GM20000 (cell line): ENCODE data around the gene CACNG5.

ENCODE experiments used
- DNase-seq: peaks from one replicate; pipeline ENCODE4 v3.0.0; 2012; ENCODE audit warnings: low spot score
- CTCF ChIP-seq: IDR thresholded peaks from 2 replicates; pipeline ENCODE4 v1.5.1; 2012; ENCODE audit warnings: mild to moderate bottlenecking, control low read depth; ENCODE audit errors: extremely low read depth, missing control alignments

The CACNG5 gene

GRCh38 chr17:66819466-66819865 lies 15.5 kb upstream of the CACNG5 start:
- no peak for DNase-seq
- no peak for TF ChIP-seq CTCF

GRCh38 chr17:66822009-66822408 lies 12.9 kb upstream of the CACNG5 start:
- no peak for TF ChIP-seq CTCF
- DNase-seq: no peak

- no peak for TF ChIP-seq CTCF
Observed at GRCh38 chr17:66826856-66827255, 8.1 kb upstream of the CACNG5 start.

GRCh38 chr17:66829386-66829864 lies 5.5 kb upstream of the CACNG5 start:
- peak; percentile 66 for DNase-seq

More at GRCh38 chr17:66826856-66827255, 8.1 kb upstream of the CACNG5 start:
- no peak for DNase-seq

GRCh38 chr17:66829883-66830282 lies 5.0 kb upstream of the CACNG5 start:
- no peak for TF ChIP-seq CTCF
- no peak for DNase-seq

More at GRCh38 chr17:66829386-66829864, 5.5 kb upstream of the CACNG5 start:
- no peak for TF ChIP-seq CTCF

GRCh38 chr17:66830451-66830850 lies 4.5 kb upstream of the CACNG5 start:
- DNase-seq: no peak
- no peak for TF ChIP-seq CTCF

GRCh38 chr17:66831383-66832210 lies 3.3 kb upstream of the CACNG5 start:
- DNase-seq: no peak
- TF ChIP-seq CTCF: no peak
